Stomach (tissue), 9 donors: ENCODE data around the gene IGSF1. TPM values are rescaled to one million over a fixed set of nuclear protein-coding genes. Genes with fewer than 3 reads are reported as not detected.

ENCODE experiments used
- DNase-seq, 2 donors: peaks; one replicate each; pipeline versions ENCODE4 v3.0.0 to v3.0.0-alpha.2; 2013 to 2019
- H3K27ac ChIP-seq, 5 donors: fragments of 200-600 bp in 4 of 5; sonication (generic) in 4 of 5; one replicate each; pipeline ENCODE4 v1.5.1; 2013 to 2019; ENCODE audit warnings: mild to moderate bottlenecking in 1 of 5, moderate library complexity in 1 of 5
- H3K27me3 ChIP-seq, 3 donors: fragments of 200-600 bp; sonication (generic); one replicate each; pipeline ENCODE4 v1.5.1; 2017 to 2019; ENCODE audit warnings: mixed run types in 1 of 3
- H3K36me3 ChIP-seq, 4 donors: fragments of 200-600 bp; sonication (generic); 1 replicate in 3 of 4; 2 replicates in 1 of 4; pipeline ENCODE4 v1.5.1; 2016 to 2019
- H3K4me1 ChIP-seq, 4 donors: fragments of 200-600 bp; sonication (generic); one replicate each; pipeline ENCODE4 v1.5.1; 2016 to 2019
- H3K4me3 ChIP-seq, 4 donors: fragments of 200-600 bp; sonication (generic) in 3 of 4; one replicate each; pipeline ENCODE4 v1.5.1; 2016 to 2019; ENCODE audit warnings: mild to moderate bottlenecking in 1 of 4
- H3K9me3 ChIP-seq, 4 donors: fragments of 200-600 bp; sonication (generic); one replicate each; pipeline ENCODE4 v1.5.1; 2016 to 2019
- EP300 ChIP-seq: sonication (generic); formaldehyde crosslinking; IDR thresholded peaks from one replicate; pipeline ENCODE4 v1.6.1; 2017; ENCODE audit warnings: antibody characterized with exemption
- POLR2A ChIP-seq, 4 donors: fragments of 450-650 bp; IDR thresholded peaks; one replicate each; pipeline ENCODE4 v1.6.1; 2016; ENCODE audit warnings: antibody characterized with exemption in 4 of 4, control low read depth in 2 of 4, mild to moderate bottlenecking in 1 of 4, moderate library complexity in 1 of 4
- POLR2AphosphoS5 ChIP-seq, 3 donors: sonication (generic); formaldehyde crosslinking; IDR thresholded peaks; one replicate each; pipeline ENCODE4 v1.6.1; 2016; ENCODE audit warnings: antibody characterized with exemption in 3 of 3
- WGBS, 5 donors: extraction: QIAGEN DNeasy Blood & Tissue Kit in 3 of 5; methylation state at CpG; one replicate each; pipeline versions ENCODE4 v1.1.5 to v1.1.7; 2013 to 2018; 5-methylcytosine and 5-hydroxymethylcytosine counted together
- intact Hi-C: fragments of 100-400 bp; cut with DNase I; formaldehyde crosslinking; loops from one replicate; pipeline ENCODE4 v1.15.1; 2023; ENCODE audit warnings: low total_unique reads
- polyA plus RNA-seq, 3 donors: library from polyadenylated mRNA; stranded (reverse); fragments of 200-250 nt; gene quantifications; one replicate each; pipeline ENCODE4 v1.2.3, GENCODE V29; 2013
- total RNA-seq, 5 donors: library from RNA; depleted of rRNA; stranded (reverse); fragments of >200 nt; gene quantifications; one replicate each; pipeline versions ENCODE4 v1.1.0 to v1.2.3, GENCODE V29; 2014 to 2016
- TF ChIP-seq, protein P1 (sequence below), 7 experiments: fragments of 450-650 bp in 4 of 7; fragments of 200-600 bp in 3 of 7; sonication (generic) in 3 of 7; IDR thresholded peaks; one replicate each; pipeline ENCODE4 v1.5.1; 2016 to 2019; ENCODE audit warnings: antibody characterized with exemption in 7 of 7, control low read depth in 2 of 7, mild to moderate bottlenecking in 1 of 7
- donor health status: healthy with polysubstance abuse.
- donor health status: Bipolar disorder and iron deficiency.
- donor health status: healthy.

Gene IGSF1
- total and polyA plus RNA-seq, 8 donors = 0.15 to 1.7 (median 0.38) TPM; not detected in 5

- TF ChIP-seq, protein P1, sequence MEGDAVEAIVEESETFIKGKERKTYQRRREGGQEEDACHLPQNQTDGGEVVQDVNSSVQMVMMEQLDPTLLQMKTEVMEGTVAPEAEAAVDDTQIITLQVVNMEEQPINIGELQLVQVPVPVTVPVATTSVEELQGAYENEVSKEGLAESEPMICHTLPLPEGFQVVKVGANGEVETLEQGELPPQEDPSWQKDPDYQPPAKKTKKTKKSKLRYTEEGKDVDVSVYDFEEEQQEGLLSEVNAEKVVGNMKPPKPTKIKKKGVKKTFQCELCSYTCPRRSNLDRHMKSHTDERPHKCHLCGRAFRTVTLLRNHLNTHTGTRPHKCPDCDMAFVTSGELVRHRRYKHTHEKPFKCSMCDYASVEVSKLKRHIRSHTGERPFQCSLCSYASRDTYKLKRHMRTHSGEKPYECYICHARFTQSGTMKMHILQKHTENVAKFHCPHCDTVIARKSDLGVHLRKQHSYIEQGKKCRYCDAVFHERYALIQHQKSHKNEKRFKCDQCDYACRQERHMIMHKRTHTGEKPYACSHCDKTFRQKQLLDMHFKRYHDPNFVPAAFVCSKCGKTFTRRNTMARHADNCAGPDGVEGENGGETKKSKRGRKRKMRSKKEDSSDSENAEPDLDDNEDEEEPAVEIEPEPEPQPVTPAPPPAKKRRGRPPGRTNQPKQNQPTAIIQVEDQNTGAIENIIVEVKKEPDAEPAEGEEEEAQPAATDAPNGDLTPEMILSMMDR (IDR thresholded peaks at IDR 0.05) = no peak
- TF ChIP-seq EP300 = no peak
- no peak for TF ChIP-seq POLR2AphosphoS5 (IDR thresholded peaks at IDR 0.05)
- TF ChIP-seq POLR2A (IDR thresholded peaks at IDR 0.05) = no peak
- no peaks in the 10 kb centered on the region for H3K4me1 ChIP-seq
- H3K27ac ChIP-seq = no peak overlapping the region
- intact Hi-C loops = no loop called here
- H3K27me3 ChIP-seq = peaks cover 0 to 6% (median 0%) of the 10 kb centered on the region in 3 donors
- H3K9me3 ChIP-seq = no peaks in the 10 kb centered on the region
- H3K4me3 ChIP-seq = no peak overlapping the region
- no peak for DNase-seq
- H3K36me3 ChIP-seq = no peaks in the 10 kb centered on the region
- 83 to 95% (median 87%) methylated on average over 4 of the region's 4 CpGs for WGBS, 5 donors
Measured at GRCh38 chrX:131226591-131226990, 62.5 kb downstream of the IGSF1 start.

DNA sequence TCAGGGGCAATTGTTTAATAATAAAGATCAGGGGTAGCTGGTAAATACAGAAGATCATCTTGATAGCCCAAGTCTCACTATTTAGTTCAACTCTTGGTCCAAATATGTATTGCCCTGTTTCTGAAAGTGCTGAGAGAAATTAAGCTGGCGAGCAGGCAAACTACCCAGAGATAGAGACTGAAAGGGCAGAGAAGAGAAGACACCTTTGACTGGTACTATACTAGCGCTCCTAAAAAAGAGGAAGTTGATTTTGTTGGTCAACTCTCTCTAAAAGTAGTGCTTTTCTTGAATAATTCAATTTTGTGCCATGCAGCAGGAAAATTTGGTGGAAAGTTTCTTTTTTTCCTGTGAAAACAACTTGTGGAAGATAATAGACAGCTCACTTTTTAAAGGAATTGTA lies 64.0 kb downstream of the IGSF1 start:
- TF ChIP-seq, protein P1 (IDR thresholded peaks at IDR 0.05) = no peak
- TF ChIP-seq POLR2A (IDR thresholded peaks at IDR 0.05) (no peak), POLR2AphosphoS5 (IDR thresholded peaks at IDR 0.05) (no peak), EP300 (no peak)
- H3K9me3 ChIP-seq = no peaks in the 10 kb centered on the region
- no peak overlapping the region for H3K27ac ChIP-seq
- WGBS, 5 donors = 60 to 90% (median 81%) methylated on average over 2 of the region's 2 CpGs
- H3K27me3 ChIP-seq = peaks cover 0 to 6% (median 0%) of the 10 kb centered on the region in 3 donors
- no peaks in the 10 kb centered on the region for H3K36me3 ChIP-seq
- intact Hi-C loops = no loop called here
- H3K4me1 ChIP-seq = no peaks in the 10 kb centered on the region
- DNase-seq = no peak
- no peak overlapping the region for H3K4me3 ChIP-seq

Other genes with a start within 250 kb of the IGSF1 start
- not detected for gene ARHGAP36, start 231.0 kb downstream of the IGSF1 start, total RNA-seq
- gene ARHGAP36, start 231.0 kb downstream of the IGSF1 start, polyA plus RNA-seq = under 1 TPM in 1 of 3 donors, not detected in 2; 0.05 TPM